GM19468 (cell line): ENCODE data around the gene RELB.
A peak's percentile ranks its signal among the peaks of the same experiment; 100 is the strongest.

Source experiments
- ATAC-seq: cut with Tn5 transposase; IDR thresholded peaks from one replicate; pipeline ENCODE4 v1.9.1; 2021; ENCODE audit warnings: mild to moderate bottlenecking, moderate library complexity, moderate number of reproducible peaks; ENCODE audit not compliant: unreplicated experiment; ENCODE audit errors: extremely low read depth

The RELB gene

DNA sequence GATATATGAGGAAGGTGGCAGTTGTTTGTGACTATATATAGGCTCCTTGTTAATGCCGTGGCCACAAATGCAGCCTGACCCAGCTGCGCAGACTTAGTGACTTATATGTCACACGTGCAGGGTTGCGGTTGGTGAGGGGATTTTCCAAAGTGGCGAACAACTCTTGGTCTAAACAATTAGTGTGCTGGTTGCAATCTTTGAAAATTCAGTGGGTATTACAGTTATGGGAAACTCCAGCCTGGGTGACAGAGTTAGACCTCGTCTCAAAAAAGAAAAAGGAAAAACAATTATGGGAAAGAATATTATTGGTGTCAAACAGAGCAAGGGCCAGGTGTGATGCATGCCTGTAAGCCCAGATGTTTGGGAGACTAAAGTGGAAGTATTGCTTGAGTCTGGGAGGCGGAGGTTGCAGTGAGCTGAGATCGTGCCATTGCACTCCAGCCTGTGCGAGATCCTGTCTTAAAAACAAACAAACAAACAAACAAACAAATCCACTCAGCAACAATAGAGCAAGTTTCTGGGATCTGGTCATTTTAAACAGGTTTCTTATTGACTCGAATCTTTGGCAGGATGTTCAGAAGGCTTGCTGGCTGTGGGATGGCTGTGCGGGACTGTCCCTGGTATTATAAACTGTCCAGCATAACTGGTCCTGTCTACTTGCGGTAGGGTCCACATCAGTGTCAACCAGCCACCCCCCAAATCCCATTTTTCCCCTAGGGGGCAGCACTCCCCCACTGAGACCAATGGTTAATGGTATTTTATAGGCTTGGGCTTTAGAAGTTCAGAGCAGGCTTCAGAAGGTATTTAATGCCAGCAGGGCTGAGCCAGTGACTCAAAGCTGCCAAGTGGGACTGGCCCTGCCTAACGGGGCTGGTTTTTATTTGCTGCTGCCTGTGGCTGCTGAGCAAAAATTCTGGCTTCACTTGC is 15.4 kb downstream of the RELB start:
- peak; percentile 73 for ATAC-seq

DNA sequence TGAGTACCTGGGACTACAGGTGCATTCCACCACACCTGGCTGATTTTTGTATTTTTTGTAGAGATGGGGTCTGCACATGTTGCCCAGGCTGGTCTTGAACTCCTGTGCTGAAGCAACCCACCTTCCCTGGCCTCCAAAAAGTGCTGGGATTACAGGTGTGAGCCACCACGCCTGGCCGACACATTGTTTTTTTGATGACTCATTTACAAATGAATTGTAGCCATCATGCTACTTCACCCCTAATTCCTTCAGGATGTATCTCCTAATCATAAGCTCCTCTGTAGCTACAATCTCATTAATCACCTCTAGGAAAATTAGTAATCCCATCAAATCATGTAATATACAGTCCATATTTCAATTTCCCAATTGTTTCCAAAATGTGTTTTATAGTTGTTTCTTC is 17.9 kb downstream of the RELB start:
- ATAC-seq = no peak

DNA sequence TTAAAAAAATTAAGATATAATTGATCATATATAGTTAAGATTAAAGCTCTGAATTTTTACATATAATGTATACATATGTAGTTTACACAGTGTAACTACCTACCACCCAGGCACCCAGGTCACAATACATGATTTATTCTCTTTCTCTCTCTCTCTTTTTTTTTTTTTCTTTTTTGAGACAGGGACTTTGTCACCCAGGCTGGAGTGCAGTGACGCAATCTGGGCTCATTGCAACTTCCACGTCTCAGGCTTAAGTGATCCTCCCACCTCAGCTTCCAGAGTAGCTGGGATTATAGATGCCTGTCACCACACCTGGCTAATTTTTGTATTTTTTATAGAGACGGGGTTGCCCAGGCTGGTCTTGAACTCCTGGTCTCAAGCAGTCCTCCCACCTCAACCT is 18.8 kb downstream of the RELB start:
- no peak for ATAC-seq

DNA sequence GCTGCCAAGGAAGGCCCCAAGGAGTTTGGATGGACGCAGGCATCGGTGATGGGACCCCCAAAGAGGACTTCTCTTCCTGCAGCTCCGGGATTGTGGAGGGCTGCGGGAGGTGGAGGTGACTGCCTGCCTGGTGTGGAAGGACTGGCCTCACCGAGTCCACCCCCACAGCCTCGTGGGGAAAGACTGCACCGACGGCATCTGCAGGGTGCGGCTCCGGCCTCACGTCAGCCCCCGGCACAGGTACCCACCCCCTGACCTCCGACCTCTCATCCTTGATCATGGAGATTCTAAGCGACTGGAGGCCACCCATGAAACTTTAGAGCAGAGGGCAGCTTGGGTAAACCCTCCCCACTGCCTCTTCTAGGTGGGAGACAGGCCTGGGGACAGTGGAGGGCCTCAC is 20.7 kb downstream of the RELB start:
- ATAC-seq = no peak

DNA sequence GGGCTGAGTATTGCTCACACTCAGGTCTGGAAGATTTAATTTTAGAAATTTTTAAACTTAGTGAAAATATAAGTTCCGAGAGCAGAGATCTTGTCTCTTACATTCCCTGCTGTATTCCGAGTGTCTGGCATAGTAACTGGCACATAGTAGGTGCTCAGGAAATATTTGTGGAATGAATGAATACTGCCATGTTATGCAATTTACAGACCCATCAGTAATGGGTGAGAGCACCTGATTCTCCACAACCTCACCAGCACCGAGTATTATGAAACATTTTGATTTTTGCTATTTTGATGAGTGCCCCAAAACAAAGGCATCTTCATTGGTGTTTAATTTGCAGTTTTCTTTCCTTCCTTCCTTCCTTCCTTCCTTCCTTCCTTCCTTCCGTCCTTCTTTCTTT is 21.8 kb downstream of the RELB start:
- no peak for ATAC-seq

DNA sequence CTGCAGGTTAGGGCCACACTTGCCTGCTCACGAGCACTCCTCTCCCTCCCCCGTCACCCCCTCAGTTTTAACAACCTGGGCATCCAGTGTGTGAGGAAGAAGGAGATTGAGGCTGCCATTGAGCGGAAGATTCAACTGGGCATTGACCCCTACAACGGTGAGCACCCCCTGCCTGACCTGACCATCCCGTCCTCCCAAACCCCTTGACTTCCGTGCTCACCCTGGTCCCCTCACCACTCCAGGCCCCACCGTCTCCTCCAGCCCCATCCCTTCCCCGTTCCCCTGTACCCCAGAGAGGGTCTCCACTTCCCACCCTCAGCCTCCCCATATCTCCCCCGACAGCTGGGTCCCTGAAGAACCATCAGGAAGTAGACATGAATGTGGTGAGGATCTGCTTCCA is 24.0 kb downstream of the RELB start:
- ATAC-seq = no peak

DNA sequence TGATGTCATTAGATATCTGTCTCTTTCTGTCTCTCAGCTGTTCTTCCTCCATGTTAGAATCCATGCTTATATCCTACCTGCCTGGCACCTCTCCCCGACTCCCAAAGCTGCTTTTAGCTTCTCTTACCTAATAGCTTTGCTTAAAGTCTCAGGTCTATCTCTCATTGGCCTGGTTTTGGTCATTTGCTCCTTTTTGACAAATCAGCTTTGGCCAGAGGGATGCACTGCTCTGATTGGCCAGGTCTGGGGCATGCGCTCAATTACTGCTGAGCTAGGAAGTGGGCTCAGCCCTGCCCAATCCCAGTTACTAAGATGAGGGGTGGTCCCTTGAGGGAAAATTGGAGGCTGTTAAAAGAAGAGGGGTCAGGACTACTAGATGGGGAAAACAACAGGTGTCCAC is 26.1 kb downstream of the RELB start:
- no peak for ATAC-seq

DNA sequence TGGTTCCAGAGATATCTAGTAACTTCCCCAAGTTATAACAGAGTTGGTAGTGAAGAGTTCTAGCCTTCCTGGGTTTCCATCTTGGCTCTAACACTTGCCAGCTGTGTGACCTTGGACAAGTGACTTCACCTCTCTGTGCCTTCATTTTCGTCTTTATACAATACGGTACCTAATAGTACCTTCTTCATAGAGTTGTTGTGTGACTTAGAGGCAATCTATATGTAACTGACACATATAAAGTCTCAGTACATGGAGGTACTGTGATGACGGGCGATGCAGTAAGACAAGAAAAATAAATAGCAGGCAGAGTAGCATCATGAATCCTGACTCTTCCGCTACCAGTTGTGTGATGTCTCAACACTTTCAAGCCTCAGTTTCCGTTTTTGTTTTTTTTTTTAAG is 29.6 kb downstream of the RELB start:
- no peak for ATAC-seq

DNA sequence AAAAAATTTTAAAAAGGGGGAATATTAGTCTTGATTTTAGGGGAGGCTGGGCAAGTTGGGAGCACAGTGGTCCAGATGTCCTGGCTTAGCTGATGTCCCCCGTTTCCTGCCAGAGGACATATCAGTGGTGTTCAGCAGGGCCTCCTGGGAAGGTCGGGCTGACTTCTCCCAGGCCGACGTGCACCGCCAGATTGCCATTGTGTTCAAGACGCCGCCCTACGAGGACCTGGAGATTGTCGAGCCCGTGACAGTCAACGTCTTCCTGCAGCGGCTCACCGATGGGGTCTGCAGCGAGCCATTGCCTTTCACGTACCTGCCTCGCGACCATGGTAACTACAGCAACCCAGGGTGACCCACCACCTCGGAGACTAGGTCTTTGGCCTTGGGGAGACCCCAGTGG is 31.2 kb downstream of the RELB start:
- no peak for ATAC-seq

DNA sequence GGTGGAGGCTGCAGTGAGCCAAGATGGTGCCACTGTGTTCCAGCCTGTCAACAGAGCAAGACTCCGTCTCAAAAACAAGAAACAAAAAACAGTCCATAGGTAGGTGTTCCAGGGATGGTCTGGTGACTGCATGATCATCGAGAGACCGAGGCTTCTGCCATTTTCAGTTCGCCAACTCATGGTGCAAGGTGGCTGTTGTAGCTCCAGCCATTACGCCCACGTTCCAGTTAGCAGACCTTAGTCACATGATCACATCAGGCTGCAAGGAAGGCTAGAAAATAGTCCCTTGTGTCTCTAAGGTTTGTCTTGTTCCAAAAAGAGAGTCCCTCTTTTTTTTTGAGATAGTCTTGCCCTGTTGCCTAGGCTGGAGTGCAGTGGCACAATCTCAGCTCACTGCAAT is 34.5 kb downstream of the RELB start:
- ATAC-seq = no peak

DNA sequence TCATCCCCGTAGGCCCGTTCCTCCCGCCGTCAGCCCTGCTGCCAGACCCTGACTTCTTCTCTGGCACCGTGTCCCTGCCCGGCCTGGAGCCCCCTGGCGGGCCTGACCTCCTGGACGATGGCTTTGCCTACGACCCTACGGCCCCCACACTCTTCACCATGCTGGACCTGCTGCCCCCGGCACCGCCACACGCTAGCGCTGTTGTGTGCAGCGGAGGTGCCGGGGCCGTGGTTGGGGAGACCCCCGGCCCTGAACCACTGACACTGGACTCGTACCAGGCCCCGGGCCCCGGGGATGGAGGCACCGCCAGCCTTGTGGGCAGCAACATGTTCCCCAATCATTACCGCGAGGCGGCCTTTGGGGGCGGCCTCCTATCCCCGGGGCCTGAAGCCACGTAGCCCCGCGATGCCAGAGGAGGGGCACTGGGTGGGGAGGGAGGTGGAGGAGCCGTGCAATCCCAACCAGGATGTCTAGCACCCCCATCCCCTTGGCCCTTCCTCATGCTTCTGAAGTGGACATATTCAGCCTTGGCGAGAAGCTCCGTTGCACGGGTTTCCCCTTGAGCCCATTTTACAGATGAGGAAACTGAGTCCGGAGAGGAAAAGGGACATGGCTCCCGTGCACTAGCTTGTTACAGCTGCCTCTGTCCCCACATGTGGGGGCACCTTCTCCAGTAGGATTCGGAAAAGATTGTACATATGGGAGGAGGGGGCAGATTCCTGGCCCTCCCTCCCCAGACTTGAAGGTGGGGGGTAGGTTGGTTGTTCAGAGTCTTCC is 36.3 kb downstream of the RELB start:
- ATAC-seq = no peak

DNA sequence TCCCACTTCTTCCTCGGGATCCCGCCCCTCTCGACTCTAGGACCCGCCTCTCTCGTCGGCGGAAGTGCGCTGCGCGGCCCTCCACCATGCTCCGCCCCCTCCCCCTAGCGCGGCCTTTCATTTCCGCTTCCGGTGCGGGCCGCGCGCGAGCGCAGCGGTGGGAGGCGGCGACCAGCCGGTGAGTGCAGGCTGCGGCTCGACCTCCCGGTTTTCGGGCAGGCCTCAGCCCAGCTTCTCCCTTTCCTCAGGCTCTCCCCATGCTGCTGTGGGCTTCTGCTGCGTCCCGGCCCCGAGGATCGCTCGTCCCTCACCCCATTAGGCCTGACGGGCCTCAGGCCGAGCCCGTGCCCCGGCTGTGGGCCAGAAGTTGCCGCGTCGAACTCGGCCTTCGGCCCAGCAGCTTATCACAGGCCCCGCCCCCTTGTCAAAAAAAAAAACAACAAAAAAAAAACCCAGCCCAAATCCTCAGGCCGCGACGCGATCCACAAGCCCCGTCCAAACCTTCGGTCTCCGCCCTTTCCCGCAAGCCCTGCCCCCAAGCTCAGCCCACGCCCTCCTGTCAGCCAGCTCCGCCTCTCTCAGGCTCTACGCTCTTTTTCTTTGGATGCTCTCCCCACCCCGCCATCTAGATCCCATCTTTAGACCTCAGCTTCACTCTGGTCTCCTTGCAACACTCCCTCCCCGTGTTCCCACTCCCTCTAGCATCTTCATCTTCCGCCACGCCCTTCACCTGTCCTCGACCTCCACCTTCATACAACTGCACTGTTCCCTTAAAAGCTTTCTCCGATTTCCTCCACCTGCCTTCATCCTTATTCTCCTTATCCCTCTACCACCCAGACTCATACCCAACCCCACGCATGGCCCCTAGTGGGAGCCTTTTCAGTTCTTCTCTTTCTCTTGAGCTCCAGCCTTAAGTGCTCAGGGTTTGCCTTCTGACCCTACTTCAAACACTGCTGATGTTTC is 37.9 kb downstream of the RELB start, which contains the start of gene CLASRP:
Gene CLASRP (plus strand): TSS at position 115 of the 963 bp plus-strand sequence. CDS start 1,168 bp downstream, outside the sequence.
- peak; percentile 26 for ATAC-seq

DNA sequence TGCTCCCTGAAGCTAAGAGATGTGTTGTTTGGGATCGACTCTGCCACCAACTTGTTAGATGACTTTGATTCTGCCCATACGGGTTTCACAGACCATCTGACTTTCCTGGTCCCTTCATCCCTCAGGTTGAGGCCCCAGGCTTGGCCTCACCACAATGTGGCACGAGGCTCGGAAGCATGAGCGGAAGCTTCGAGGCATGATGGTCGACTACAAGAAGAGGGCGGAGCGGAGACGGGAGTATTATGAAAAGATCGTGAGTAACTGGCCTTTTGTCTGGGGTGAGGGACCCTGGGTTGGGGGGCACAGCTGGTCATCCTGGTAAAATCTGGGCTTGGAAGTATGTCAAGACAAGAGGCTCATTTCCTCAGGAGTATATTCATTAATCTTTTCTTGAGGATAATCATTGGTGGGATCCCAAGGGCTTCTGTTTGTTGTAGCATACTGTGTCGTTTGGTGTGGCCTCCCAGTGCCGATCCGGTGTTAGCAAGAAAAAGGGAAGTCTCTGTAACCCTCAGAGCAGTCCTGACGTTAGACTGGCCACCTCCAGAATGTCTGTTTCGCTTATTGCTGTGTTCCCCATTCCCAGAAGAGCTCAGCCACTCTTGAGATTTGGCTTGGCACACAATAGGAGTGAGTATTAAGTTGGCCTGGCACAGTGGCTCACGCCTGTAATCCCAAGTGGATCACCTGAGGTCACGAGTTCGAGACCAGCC is 39.0 kb downstream of the RELB start:
- no peak for ATAC-seq

DNA sequence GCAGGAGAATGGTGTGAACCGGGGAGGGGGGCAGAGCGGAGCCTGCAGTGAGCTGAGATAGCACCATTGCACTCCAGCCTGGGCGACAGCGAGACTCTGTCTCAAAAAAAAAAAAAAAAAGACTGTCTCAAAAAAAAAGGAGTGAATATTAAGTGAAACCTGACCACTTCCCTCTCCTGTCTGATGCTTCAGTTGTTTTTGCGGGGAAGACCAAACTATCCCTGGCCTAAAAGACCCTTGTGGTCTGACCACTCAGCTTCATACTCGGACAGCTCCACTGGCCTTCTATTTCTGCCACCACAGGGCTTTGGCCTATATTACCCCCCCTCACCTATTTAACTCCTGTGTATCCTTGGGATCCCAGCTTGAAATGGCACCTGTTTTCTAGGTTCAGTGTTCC is 39.9 kb downstream of the RELB start:
- no peak for ATAC-seq

DNA sequence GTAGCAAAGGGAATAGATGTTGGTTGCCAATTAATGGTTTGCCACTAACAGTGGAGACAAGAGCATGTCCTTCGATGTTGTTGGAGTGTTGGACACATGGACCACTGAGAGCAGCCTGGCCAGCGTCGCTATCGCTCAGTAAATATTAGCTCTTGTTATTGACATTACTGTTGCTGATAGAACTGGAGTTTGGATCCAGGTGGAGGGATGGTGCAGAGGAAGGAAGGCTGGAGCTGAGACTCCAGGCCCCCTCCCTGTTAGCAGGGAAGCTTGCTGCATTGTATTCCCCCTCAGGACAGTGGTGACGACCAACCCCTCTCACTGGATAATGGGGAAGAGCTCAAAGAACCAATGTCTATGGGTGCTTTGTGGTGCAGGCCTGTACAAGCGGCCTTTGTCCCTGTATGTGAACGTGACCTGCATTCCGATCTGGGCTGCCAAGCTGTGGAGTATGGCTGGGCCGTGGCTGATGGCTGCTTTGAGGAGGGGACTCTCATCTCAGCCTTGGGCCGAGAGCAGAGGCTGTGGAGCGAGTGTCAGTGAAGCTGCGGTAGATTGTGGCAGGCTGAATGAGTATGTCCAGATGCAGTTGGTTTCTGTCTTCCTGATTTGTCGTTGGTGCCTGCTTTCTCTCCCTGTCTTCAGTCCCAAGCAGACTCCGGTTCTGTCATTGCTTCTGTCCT is 44.5 kb downstream of the RELB start:
- ATAC-seq = no peak

DNA sequence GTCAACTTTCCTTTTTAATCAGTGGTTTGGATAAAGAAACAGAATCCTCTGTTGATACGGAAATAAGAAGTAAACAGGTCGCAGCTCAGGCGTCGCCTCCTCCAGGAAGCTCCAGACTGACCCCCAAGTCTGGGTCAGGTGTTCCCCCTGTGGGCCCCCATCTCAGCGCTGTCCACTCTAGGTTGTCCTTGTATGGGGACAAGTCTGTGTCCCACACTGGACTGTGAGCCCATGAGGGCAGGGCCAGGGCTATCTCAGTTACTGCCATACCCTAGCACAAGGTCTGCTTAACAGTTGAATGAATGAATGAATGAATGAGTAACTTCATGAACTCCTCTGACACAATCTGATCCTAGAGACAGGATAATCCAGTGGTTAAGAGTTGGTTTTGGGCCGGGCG is 45.1 kb downstream of the RELB start:
- no peak for ATAC-seq

DNA sequence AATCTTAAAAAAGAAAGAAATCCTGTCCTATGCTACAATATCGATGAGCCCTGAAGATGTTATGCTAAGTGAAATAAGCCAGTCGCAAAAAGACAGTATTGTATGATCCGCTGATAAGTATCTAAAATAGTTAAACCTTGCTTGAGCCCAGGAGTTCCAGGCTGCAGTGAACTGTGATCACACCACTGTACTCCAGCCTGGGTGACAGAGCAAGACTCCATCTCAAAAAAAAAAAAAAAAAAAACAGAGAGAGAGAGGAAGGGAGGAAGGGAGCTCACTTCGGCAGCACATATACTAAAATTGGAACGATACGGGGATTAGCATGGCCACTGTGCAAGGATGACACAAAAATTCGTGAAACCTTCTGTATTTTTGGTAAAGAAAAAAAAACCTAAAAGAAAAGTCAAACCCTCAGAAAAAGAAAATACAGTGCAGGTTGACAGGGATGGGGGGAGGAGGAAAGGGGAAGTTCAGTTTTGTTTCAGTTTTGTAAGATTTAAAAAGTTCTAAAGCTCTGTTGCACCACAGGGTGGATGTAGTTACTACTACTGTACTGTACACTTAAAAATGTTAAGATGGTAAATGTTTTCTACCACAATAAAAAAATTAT is 46.0 kb downstream of the RELB start:
- no peak for ATAC-seq

DNA sequence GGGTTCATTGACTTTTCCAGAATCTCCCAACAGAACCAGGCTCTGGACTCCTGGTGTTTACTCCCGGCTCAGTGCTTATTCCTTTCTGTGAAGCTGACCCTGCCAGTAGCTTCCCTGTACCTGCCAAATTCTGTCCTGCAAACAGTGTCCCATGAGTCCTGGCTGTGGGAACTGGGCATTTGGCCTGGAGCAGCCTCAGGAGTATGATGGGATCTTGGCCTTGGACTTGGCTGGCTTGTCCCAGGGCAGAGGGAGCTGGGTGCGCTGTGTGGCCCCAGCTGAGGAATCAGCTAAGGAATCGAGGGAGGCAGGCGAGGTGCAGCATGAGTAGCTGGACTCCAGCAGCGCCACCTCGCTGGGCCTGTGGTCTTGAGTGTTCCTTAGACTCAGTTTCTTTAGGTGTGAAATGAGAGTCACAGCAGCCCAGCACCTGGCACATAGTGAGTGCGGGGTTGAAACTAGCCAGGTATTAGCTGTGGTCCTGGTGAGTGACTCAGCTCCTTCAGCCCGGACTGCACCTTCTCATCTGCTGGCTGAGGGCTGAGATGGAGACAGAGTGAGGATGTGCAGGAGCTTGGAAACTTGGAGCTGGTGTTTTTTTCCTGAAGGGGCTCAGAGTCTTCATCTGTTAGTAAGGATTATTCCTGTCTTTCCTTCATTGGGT is 47.9 kb downstream of the RELB start:
- no peak for ATAC-seq
